DND-41 (cell line): ENCODE results near the gene MSI2.

Source experiments
- ATAC-seq: fragments of 200-7000 bp; cut with Tn5 transposase; 3 replicates; pipeline ENCODE4 v1.9.1; 2021; ENCODE audit warnings: low read depth; ENCODE audit not compliant: insufficient read depth
- DNase-seq: peaks from one replicate; pipeline ENCODE4 v3.0.0-alpha.2; 2020
- H2AFZ ChIP-seq: 2 replicates; pipeline ENCODE4 v1.6.0; 2012; ENCODE audit warnings: low read depth, low read length
- H3K27ac ChIP-seq: 2 replicates; pipeline ENCODE4 v1.5.1; 2012; ENCODE audit warnings: low read length, inconsistent platforms
- H3K27me3 ChIP-seq: fragments of 200-600 bp; sonication (generic); 2 replicates; pipeline ENCODE4 v1.6.0; 2012; ENCODE audit warnings: low read length, mild to moderate bottlenecking, inconsistent platforms; ENCODE audit not compliant: insufficient read depth, poor library complexity
- H3K36me3 ChIP-seq: 2 replicates; pipeline ENCODE4 v1.5.1; 2012; ENCODE audit warnings: low read length, inconsistent platforms; ENCODE audit not compliant: insufficient read depth
- H3K4me1 ChIP-seq: 2 replicates; pipeline ENCODE4 v1.5.1; 2012; ENCODE audit warnings: mild to moderate bottlenecking, low read length; ENCODE audit not compliant: insufficient read depth
- H3K4me2 ChIP-seq: 2 replicates; pipeline ENCODE4 v1.6.0; 2012; ENCODE audit warnings: mild to moderate bottlenecking, moderate library complexity, low read length, inconsistent platforms; ENCODE audit not compliant: insufficient read depth
- H3K4me3 ChIP-seq, 2 experiments: fragments of 200-600 bp in 1 of 2; shearing (Covaris generic) in 1 of 2; 2 replicates each; pipeline ENCODE4 v1.5.1; 2012 to 2016; ENCODE audit warnings: inconsistent platforms in 2 of 2, low read length in 2 of 2, mild to moderate bottlenecking in 2 of 2, low read depth in 1 of 2, moderate library complexity in 1 of 2
- H3K79me2 ChIP-seq: 2 replicates; pipeline ENCODE4 v1.6.0; 2012; ENCODE audit warnings: low read length, inconsistent platforms; ENCODE audit not compliant: insufficient read depth
- H3K9ac ChIP-seq: 2 replicates; pipeline ENCODE4 v1.6.0; 2012; ENCODE audit warnings: low read depth, mild to moderate bottlenecking, inconsistent platforms, low read length, moderate library complexity
- H3K9me3 ChIP-seq: 2 replicates; pipeline ENCODE4 v1.5.1; 2012; ENCODE audit warnings: low read length, moderate library complexity, mild to moderate bottlenecking, inconsistent platforms; ENCODE audit not compliant: insufficient read depth, severe bottlenecking
- H4K20me1 ChIP-seq: 2 replicates; pipeline ENCODE4 v1.6.0; 2012; ENCODE audit warnings: low read length; ENCODE audit not compliant: insufficient read depth
- CTCF ChIP-seq: IDR thresholded peaks from 2 replicates; pipeline ENCODE4 v1.5.1; 2012; ENCODE audit warnings: borderline replicate concordance, low read length, moderate library complexity, mild to moderate bottlenecking; ENCODE audit not compliant: poor library complexity, severe bottlenecking; ENCODE audit errors: extremely low read depth
- EZH2 ChIP-seq: IDR thresholded peaks from 3 replicates; pipeline ENCODE4 v1.6.1; 2012; ENCODE audit warnings: borderline replicate concordance, low read depth, mild to moderate bottlenecking, moderate library complexity, low read length, inconsistent platforms; ENCODE audit not compliant: severe bottlenecking

The MSI2 gene

GRCh38 chr17:57404795-57405490 lies 148.6 kb downstream of the MSI2 start:
- no peak for ATAC-seq
- TF ChIP-seq EZH2: no peak
- no peak for TF ChIP-seq CTCF
- Histone ChIP-seq H4K20me1 (peaks cover 27% of the 10 kb centered on the region), H2AFZ (no peak overlapping the region), H3K36me3 (peaks cover 92% of the 10 kb centered on the region), H3K27me3 (no peaks in the 10 kb centered on the region), H3K79me2 (peaks cover 100% of the 10 kb centered on the region), H3K4me1 (peaks cover 96% of the 10 kb centered on the region), H3K4me3 (no peak overlapping the region), H3K9me3 (no peaks in the 10 kb centered on the region), H3K4me2 (no peak overlapping the region; the same call in 1 of the 2 replicates), H3K9ac (no peak overlapping the region), H3K27ac (peak overlapping the region; percentile 88)
- no peak for DNase-seq

- no peak for ATAC-seq
- Histone ChIP-seq H3K27me3 (no peaks in the 10 kb centered on the region), H3K79me2 (peaks cover 100% of the 10 kb centered on the region), H3K27ac (peak overlapping the region; percentile 88), H4K20me1 (peaks cover 30% of the 10 kb centered on the region), H3K4me1 (peaks cover 97% of the 10 kb centered on the region), H3K4me2 (no peak overlapping the region), H2AFZ (no peak overlapping the region), H3K4me3 (no peak overlapping the region), H3K9ac (peak overlapping the region; percentile 48), H3K9me3 (no peaks in the 10 kb centered on the region), H3K36me3 (peaks cover 91% of the 10 kb centered on the region)
- TF ChIP-seq CTCF (no peak), EZH2 (no peak)
- DNase-seq: no peak
These were observed 149.3 kb downstream of the MSI2 start for GRCh38 chr17:57405491-57406072.

GRCh38 chr17:57406131-57406980 lies 150.0 kb downstream of the MSI2 start:
- ATAC-seq (peak; percentile 50), DNase-seq (peak; percentile 74)
- H3K4me3 ChIP-seq: no peak overlapping the region
- no peaks in the 10 kb centered on the region for H3K27me3 ChIP-seq
- peak overlapping the region; percentile 31 for H3K4me2 ChIP-seq
- no peak overlapping the region for H2AFZ ChIP-seq
- TF ChIP-seq CTCF: no peak
- TF ChIP-seq EZH2: no peak
- peaks cover 27% of the 10 kb centered on the region for H4K20me1 ChIP-seq
- H3K27ac ChIP-seq: peak overlapping the region; percentile 88
- H3K9ac ChIP-seq: peak overlapping the region; percentile 48
- H3K36me3 ChIP-seq: peaks cover 85% of the 10 kb centered on the region
- H3K4me1 ChIP-seq: peaks cover 97% of the 10 kb centered on the region
- no peaks in the 10 kb centered on the region for H3K9me3 ChIP-seq
- peaks cover 100% of the 10 kb centered on the region for H3K79me2 ChIP-seq
